ENCODE measurements around the gene NLRC5.

DNA sequence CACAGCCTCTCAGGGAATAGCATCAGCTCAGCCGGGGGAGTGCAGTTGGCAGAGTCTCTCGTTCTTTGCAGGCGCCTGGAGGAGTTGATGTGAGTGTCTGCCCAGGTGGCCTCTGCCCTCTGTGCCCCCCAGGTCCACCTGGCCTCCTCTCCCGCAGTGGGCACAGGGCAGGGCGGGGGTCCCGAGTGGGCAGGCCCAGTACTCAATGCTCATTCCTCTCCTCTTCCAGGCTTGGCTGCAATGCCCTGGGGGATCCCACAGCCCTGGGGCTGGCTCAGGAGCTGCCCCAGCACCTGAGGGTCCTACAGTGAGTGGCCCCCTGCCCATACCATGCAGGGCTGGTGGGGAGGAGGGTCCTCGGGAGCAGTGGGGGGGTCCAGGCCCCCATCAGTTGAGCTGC is 88.4 kb downstream of the NLRC5 start:
- TF ChIP-seq, protein P1, sequence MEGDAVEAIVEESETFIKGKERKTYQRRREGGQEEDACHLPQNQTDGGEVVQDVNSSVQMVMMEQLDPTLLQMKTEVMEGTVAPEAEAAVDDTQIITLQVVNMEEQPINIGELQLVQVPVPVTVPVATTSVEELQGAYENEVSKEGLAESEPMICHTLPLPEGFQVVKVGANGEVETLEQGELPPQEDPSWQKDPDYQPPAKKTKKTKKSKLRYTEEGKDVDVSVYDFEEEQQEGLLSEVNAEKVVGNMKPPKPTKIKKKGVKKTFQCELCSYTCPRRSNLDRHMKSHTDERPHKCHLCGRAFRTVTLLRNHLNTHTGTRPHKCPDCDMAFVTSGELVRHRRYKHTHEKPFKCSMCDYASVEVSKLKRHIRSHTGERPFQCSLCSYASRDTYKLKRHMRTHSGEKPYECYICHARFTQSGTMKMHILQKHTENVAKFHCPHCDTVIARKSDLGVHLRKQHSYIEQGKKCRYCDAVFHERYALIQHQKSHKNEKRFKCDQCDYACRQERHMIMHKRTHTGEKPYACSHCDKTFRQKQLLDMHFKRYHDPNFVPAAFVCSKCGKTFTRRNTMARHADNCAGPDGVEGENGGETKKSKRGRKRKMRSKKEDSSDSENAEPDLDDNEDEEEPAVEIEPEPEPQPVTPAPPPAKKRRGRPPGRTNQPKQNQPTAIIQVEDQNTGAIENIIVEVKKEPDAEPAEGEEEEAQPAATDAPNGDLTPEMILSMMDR (conservative IDR thresholded peaks at IDR 0.05; ENCODE audit: low read depth, low read length), result no peak
- TF ChIP-seq EZH2phosphoT487 (IDR thresholded peaks at IDR 0.05; ENCODE audit: borderline replicate concordance, low read length) (no peak), EZH2 (IDR thresholded peaks at IDR 0.05; ENCODE audit: low read length, unreplicated experiment) (no peak)
